ENCODE measurements around the gene CHAD. TPM values are rescaled to one million over a fixed set of nuclear protein-coding genes. Genes with fewer than 3 reads are reported as not detected.

Gene CHAD
- total and polyA plus RNA-seq, 2 experiments from 2014 or later = 2.5 TPM; not detected in 1

GRCh38 chr17:50414808-50415207 is 53.9 kb downstream of the CHAD start:
- Histone ChIP-seq H3K27ac (no peak overlapping the region), H3K4me1 (ENCODE audit: low read depth) (no peaks in the 10 kb centered on the region), H3K9me3 (ENCODE audit: low read depth) (no peaks in the 10 kb centered on the region), H3K36me3 (no peaks in the 10 kb centered on the region), H3K4me3 (no peak overlapping the region), H3K27me3 (no peaks in the 10 kb centered on the region)
- DNase-seq (ENCODE audit: low read depth in 1 of 2, low spot score in 1 of 2) = no peak
- TF ChIP-seq CTCF (IDR thresholded peaks at IDR 0.05; ENCODE audit: low read depth, low read length) = no peak

Other genes starting within 250 kb of the CHAD start
- 14.2 and 30.0 TPM in 2 replicates for gene TMEM92, start 194.4 kb downstream of the CHAD start, total RNA-seq
- gene TMEM92, start 194.4 kb downstream of the CHAD start, polyA plus RNA-seq = 17.3 and 22.6 TPM in 2 replicates
- gene XYLT2, start 122.8 kb downstream of the CHAD start, total RNA-seq = 62.2 and 80.0 TPM in 2 replicates
- gene XYLT2, start 122.8 kb downstream of the CHAD start, polyA plus RNA-seq = 48.8 and 60.9 TPM in 2 replicates
- 62.4 and 107 TPM in 2 replicates for gene MRPL27, start 95.7 kb downstream of the CHAD start, total RNA-seq
- gene MRPL27, start 95.7 kb downstream of the CHAD start, polyA plus RNA-seq = 142 and 158 TPM in 2 replicates
- gene EME1, start 95.7 kb downstream of the CHAD start, total RNA-seq = 7.9 and 13.4 TPM in 2 replicates
- 5.2 and 30.7 TPM in 2 replicates for gene EME1, start 95.7 kb downstream of the CHAD start, polyA plus RNA-seq
- gene LRRC59, start 71.4 kb downstream of the CHAD start, total RNA-seq = 60.3 and 66.7 TPM in 2 replicates
- gene LRRC59, start 71.4 kb downstream of the CHAD start, polyA plus RNA-seq = 47.0 and 58.9 TPM in 2 replicates
- 116 and 177 TPM in 2 replicates for gene ACSF2, start 42.7 kb downstream of the CHAD start, total RNA-seq
- gene ACSF2, start 42.7 kb downstream of the CHAD start, polyA plus RNA-seq = 73.3 and 96.6 TPM in 2 replicates
- gene RSAD1, start 10.0 kb upstream of the CHAD start, total RNA-seq = 24.1 and 35.8 TPM in 2 replicates
- 39.7 and 55.4 TPM in 2 replicates for gene RSAD1, start 10.0 kb upstream of the CHAD start, polyA plus RNA-seq
- 1.2 and 3.2 TPM in 2 replicates for gene MYCBPAP, start 39.6 kb upstream of the CHAD start, total RNA-seq
- 1.2 and 2.5 TPM in 2 replicates for gene MYCBPAP, start 39.6 kb upstream of the CHAD start, polyA plus RNA-seq
- 2.0 and 3.1 TPM in 2 replicates for gene EPN3, start 63.9 kb upstream of the CHAD start, total RNA-seq
- gene EPN3, start 63.9 kb upstream of the CHAD start, polyA plus RNA-seq = 1.9 and 3.5 TPM in 2 replicates
- gene SPATA20, start 78.3 kb upstream of the CHAD start, total RNA-seq = 194 and 216 TPM in 2 replicates
- 103 and 162 TPM in 2 replicates for gene SPATA20, start 78.3 kb upstream of the CHAD start, polyA plus RNA-seq
- gene CACNA1G, start 91.8 kb upstream of the CHAD start, total RNA-seq = 29.7 and 46.1 TPM in 2 replicates
- 19.0 and 22.8 TPM in 2 replicates for gene CACNA1G, start 91.8 kb upstream of the CHAD start, polyA plus RNA-seq
- gene ABCC3, start 166.0 kb upstream of the CHAD start, total RNA-seq = not detected in 2 replicates
- gene ABCC3, start 166.0 kb upstream of the CHAD start, polyA plus RNA-seq = 0.06 and 0.53 TPM in 2 replicates
- gene ANKRD40, start 239.0 kb upstream of the CHAD start, total RNA-seq = 22.8 and 23.6 TPM in 2 replicates
- gene ANKRD40, start 239.0 kb upstream of the CHAD start, polyA plus RNA-seq = 12.3 and 14.6 TPM in 2 replicates